MCF 10A (cell line): Measurements from ENCODE around the gene FAM227A. TPM values are rescaled to one million over a fixed set of nuclear protein-coding genes. Genes with fewer than 3 reads are reported as not detected.

Experiments
- BruUV-seq: library from RNA; stranded (reverse); fragments of 400-500 nt; replicated peaks from 2 replicates; lab custom pipeline; 2021; lab: Mats Ljungman, UMichigan
- CTCF ChIA-PET: fragments of 300-600 bp; sonication (Branson Sonifier 250); formaldehyde crosslinking; extraction: SDS; loops from one replicate; lab custom pipeline; 2021; ENCODE audit warnings: antibody characterized with exemption, inconsistent platforms; lab: Yijun Ruan, JAX
- POLR2A ChIA-PET: fragments of 300-600, 350-650 bp; sonication (Branson Sonifier 250); formaldehyde crosslinking; extraction: SDS; loops from one replicate; lab custom pipeline; 2020; ENCODE audit warnings: antibody characterized with exemption, inconsistent platforms; lab: Yijun Ruan, JAX
- DNase-seq: peaks from one replicate; pipeline ENCODE4 v3.0.0-alpha.2; 2018; ENCODE audit not compliant: unreplicated experiment
- H3K27ac Mint-ChIP-seq: one replicate; pipeline ENCODE4 v1.8.0; 2022; ENCODE audit warnings: mild to moderate bottlenecking, low read depth, mixed read lengths; ENCODE audit not compliant: unreplicated experiment
- H3K27me3 Mint-ChIP-seq: one replicate; pipeline ENCODE4 v1.8.0; 2022; ENCODE audit warnings: mixed read lengths; ENCODE audit not compliant: insufficient read depth, unreplicated experiment
- H3K36me3 Mint-ChIP-seq: one replicate; pipeline ENCODE4 v1.8.0; 2022; ENCODE audit warnings: mild to moderate bottlenecking, moderate library complexity, mixed read lengths; ENCODE audit not compliant: insufficient read depth, unreplicated experiment
- H3K4me1 Mint-ChIP-seq: one replicate; pipeline ENCODE4 v1.8.0; 2022; ENCODE audit warnings: mixed read lengths; ENCODE audit not compliant: insufficient read depth, unreplicated experiment
- H3K4me3 Mint-ChIP-seq: one replicate; pipeline ENCODE4 v1.8.0; 2022; ENCODE audit warnings: mild to moderate bottlenecking, moderate library complexity, mixed read lengths; ENCODE audit not compliant: unreplicated experiment
- H3K9me3 Mint-ChIP-seq: one replicate; pipeline ENCODE4 v1.8.0; 2022; ENCODE audit warnings: mixed read lengths; ENCODE audit not compliant: unreplicated experiment
- CTCF ChIP-seq: fragments of 200-600 bp; IDR thresholded peaks from one replicate; pipeline ENCODE4 v1.8.0; 2022; ENCODE audit warnings: antibody characterized with exemption, mild to moderate bottlenecking; ENCODE audit not compliant: unreplicated experiment
- intact Hi-C: fragments of 100-400 bp; cut with micrococcal nuclease; formaldehyde crosslinking; loops from 2 replicates; pipeline ENCODE4 v1.14.1; 2022
- total RNA-seq: library from RNA; stranded (reverse); gene quantifications from 2 replicates; pipeline ENCODE4 v1.2.3, GENCODE V29; 2022

FAM227A gene
- total RNA-seq, 1 experiment from 2014 or later, result 2.3 TPM

GRCh38 chr22:38674888-38675287 lies 18.7 kb upstream of the FAM227A start:
- POLR2A ChIA-PET, result interaction anchor here (0.6 to 1.4 kb wide), 5 partner anchors 18 to 725 kb away, joined by 3 to 4 read pairs (median 4); partner anchors contain the start of genes CBY1 and TAB1
- peaks cover 19% of the 10 kb centered on the region for H3K36me3 Mint-ChIP-seq

GRCh38 chr22:38657045-38657909 lies 1.1 kb upstream of the FAM227A start:
- no TSS peak for BruUV-seq
- intact Hi-C loops, result loop anchor here (2.0 to 10.0 kb wide), 2 partner anchors 50 to 152 kb away; partner anchors contain the start of gene DDX17

More at GRCh38 chr22:38674888-38675287, 18.7 kb upstream of the FAM227A start:
- H3K27ac Mint-ChIP-seq, result no peak overlapping the region
- DNase-seq, result peak; percentile 59
- H3K27me3 Mint-ChIP-seq, result no peaks in the 10 kb centered on the region
- no peaks in the 10 kb centered on the region for H3K4me1 Mint-ChIP-seq
- BruUV-seq, result no TSS peak
- CTCF ChIA-PET, result interaction anchor here (0.6 to 0.7 kb wide), 2 partner anchors 18 to 447 kb away, joined by 3 to 4 read pairs; partner anchors contain the start of genes CBY1 and FAM227A
- intact Hi-C loops, result no loop called here
- H3K4me3 Mint-ChIP-seq, result no peak overlapping the region
- no peak for TF ChIP-seq CTCF
- no peaks in the 10 kb centered on the region for H3K9me3 Mint-ChIP-seq

GRCh38 chr22:38655519-38656255 lies 505 bp downstream of the FAM227A start:
- POLR2A ChIA-PET, result interaction anchor here (0.8 to 2.6 kb wide), 4 partner anchors 26 to 51 kb away, joined by 4 to 26 read pairs (median 14); partner anchors contain the start of genes GTPBP1, JOSD1 and TOMM22
- H3K27me3 Mint-ChIP-seq, result no peaks in the 10 kb centered on the region
- intact Hi-C loops, result loop anchor here (2.0 to 10.0 kb wide), 2 partner anchors 51 to 151 kb away; partner anchors contain the start of gene DDX17
- no peaks in the 10 kb centered on the region for H3K9me3 Mint-ChIP-seq
- H3K4me3 Mint-ChIP-seq, result peak overlapping the region; percentile 93
- CTCF ChIA-PET, result no interaction called here
- no peaks in the 10 kb centered on the region for H3K4me1 Mint-ChIP-seq
- no peak for DNase-seq
- BruUV-seq, result TSS peak; percentile 88
- peaks cover 11% of the 10 kb centered on the region for H3K36me3 Mint-ChIP-seq
- no peak for TF ChIP-seq CTCF
- H3K27ac Mint-ChIP-seq, result peak overlapping the region; percentile 100

More at GRCh38 chr22:38657045-38657909, 1.1 kb upstream of the FAM227A start:
- ChIA-PET POLR2A (interaction anchor here (0.5 to 3.2 kb wide), 14 partner anchors 10 to 855 kb away, joined by 3 to 38 read pairs (median 6); partner anchors contain the start of genes GTPBP1, JOSD1 and TOMM22), CTCF (interaction anchor here (1.0 kb wide), 1 partner anchor 24 kb away, joined by 3 read pairs; the partner anchor contains the start of gene TOMM22)
- Mint-ChIP-seq H3K36me3 (peaks cover 15% of the 10 kb centered on the region), H3K9me3 (no peaks in the 10 kb centered on the region), H3K27me3 (no peaks in the 10 kb centered on the region), H3K4me3 (peak overlapping the region; percentile 93), H3K4me1 (no peaks in the 10 kb centered on the region), H3K27ac (peak overlapping the region; percentile 100)
- no peak for TF ChIP-seq CTCF
- DNase-seq, result peak; percentile 36
